ENCODE results near the gene ARMC8.

Gene ARMC8

DNA sequence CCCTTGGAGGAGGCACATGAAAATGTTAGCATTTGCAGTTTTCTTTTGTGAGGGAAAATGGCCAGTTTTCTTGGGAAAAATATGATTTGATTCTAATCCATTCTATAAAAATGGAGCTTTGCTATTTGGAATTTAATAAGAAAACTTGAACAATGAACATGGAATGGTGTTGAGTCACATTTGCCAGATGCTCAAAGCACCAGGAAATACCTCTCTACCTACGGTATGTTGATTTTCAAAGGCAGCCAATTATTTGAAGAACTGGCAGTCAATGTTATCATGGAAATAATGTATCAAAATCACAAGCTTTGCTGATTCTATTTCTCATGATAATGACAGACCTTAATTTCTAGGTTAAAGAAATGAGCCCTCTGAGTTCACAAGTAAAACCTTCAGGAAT, 127.7 kb downstream of the ARMC8 start:
- DNase-seq, result no peak

DNA sequence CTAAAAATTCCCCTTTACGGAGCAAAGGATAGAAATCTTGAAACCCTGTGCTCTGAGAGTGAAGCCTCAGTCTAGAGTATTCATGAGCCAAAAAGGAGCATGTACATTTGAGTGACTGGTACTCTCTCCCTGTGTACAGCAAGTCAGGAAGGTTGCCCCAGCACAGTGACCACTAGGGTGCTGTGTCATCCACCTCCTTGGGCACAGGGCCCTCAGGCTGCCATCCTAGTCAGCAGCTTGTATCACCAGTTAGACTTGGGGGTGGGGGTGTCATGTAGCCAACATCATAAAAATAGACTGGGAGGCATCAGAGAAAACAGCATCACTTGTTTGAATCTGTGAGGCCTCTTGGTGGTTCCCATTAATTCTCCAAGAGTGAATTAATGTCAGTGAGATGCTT, 130.6 kb downstream of the ARMC8 start:
- no peak for DNase-seq

DNA sequence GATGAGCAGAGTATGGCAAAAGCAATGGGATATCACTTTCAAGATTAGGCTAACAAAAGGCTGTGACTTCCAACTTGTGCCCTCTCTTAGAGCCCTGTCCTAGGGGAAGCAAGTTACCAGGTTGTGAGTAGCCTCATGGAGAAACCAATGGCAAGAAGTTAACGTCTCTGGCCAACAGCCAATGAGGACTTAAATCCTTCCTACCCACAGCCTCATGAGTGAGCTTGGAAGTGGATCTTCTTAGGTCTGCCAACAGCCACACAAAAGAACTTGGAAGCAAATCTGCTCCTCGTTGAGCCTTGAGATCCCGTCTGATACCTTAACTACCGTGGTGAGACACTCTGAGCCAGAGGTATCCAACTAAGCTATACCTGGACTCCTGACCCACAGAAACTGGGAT, 136.9 kb downstream of the ARMC8 start:
- no peak for DNase-seq

DNA sequence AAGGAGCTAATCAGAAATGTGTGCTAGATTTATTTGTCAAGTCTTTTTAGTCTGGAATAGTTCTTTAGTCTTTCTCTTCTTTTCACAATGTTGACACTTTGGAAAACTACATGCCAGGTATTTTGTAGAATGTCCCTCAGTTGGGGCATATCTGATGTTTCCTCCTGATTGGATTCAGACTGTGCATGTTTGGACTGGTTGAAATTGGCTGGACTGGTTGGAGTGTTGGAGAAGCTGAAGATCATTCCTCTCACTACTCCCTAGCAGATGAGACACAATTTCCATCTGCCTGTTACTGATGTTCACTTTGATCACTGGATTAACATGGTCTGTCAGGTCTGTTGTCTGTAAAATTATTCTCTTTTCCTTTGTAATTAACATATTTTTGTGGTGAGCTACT, 138.9 kb downstream of the ARMC8 start:
- no peak for DNase-seq

DNA sequence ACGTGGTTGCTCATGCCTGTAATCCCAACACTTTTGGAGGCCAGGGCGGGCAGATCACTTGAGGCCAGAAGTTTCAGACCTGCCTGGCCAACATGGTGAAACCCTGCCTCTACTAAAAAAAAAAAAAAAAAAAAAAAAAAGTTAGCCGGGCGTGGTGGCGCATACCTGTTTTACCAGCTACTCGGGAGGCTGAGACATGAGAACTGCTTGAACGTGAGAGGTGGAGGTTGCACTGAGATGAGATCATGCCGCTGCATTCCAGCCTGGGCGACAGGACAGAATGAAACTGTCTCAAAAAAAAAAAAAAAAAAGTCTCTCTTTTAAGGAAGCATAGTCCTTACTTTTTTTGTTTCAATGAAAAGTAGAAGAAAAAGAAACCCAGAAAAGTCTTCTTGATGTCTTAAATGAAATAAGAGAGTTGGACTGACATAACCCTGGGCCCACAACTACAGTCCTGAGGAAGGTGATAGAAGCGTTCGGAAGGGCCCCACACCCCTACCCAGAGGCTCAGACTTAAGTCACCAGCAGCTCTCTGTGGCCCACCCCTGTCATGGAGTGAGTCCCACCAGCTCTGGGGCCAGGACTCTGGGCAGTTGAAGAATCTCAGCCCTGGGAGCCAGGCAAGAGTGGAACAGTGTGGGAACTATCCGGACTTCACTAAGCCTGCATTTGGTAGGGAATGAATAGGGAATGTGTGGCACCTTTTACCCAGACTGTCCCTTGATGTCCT, 139.9 kb downstream of the ARMC8 start:
- no peak for DNase-seq

DNA sequence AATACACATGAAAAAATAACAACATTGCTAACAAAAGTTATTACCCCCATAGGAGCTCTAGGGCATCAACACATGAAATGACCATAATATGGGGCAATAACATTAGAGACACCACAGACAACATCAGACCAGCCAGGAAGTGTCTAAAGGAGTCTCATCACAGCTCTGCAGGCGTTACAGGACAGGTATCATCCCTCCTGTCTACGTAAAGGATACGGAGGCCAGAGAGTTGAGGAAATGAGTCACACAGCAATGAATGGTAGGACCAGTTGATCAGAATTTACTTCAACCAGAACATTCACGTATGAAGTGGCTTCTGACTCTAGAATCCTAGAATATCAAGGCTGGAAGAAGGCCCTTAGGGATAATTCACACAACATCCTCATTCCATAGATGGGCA, 140.7 kb downstream of the ARMC8 start:
- no peak for DNase-seq

DNA sequence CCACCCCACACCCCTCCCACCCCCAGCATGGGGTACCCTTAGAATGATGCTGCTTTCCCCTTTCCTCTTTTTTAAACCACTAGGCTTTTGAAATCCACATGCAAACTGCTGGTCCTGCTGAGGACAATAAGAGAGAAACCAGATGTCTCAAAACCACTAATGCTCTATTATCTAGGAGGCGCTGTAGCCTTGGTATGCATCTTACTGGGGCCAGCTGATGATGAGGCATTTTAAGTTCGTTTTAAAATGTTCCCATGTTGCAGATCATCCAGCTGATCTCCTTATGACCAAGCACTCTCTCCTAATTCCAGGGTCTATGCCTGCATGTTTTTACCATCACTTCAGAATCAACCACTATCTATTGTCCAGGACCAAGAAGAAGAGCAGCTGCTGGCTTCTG, 141.2 kb downstream of the ARMC8 start:
- DNase-seq, result no peak

DNA sequence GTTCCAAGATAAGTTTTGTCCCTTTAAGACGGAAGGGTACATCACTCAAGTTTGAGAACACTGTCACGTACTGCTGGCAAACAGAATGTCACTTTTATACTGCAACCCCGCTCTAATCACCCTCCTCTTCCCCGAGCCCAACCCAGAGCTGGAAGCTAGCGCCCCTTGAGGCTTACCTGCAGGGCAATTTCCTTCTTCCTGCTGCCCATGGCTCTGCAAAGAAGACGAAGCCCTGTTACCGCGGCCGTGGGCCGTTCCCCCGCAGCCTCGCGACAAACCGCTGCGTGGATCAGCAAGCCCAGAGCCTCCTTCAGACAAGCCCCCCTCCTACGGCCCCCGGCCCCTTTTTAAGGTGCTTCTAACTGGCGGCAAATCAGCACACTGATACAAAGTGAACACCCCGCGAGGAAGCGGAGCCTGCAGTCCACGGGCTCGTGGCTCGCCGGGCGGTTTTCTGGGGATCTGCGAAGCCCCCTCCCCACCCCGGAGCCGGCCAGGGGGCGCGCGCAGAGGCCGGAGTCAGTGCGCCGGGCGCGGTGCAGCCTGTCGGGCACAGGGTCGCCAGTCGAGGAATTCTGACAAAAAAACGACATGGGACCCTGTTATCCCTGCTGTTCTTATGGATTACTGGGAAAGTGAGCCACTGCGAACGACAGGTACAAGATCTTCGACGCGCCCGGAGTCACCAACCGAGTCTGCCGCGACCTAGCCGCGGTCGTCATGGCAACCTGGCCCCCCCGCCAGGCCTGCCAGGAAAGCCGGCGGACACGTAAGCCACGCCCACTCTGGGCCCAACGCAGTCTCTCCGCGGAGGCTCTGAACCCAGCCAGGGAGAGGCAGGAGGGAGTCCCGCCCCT, 142.3 kb downstream of the ARMC8 start, which contains the start of gene NME9:
NME9 (minus strand) TSS at position 725 of the 857 bp plus-strand sequence; CDS start at position 209, 516 bp downstream.
- peak; percentile 94 for DNase-seq

DNA sequence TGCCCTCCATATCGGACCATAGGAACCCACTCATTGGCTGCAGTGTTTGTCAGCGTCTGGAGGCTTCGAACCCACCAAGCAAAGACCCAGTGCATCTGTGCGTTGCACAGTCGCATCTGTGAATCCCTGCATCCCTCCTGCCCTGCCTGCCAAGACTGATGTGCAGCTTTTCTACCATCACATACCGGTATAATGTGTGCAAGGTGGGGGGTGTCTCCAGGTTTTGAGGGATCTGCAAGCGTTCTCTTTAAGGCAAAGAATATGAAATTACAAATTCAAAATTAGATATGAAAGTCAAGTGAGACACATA, 142.8 kb downstream of the ARMC8 start:
- DNase-seq, result no peak

DNA sequence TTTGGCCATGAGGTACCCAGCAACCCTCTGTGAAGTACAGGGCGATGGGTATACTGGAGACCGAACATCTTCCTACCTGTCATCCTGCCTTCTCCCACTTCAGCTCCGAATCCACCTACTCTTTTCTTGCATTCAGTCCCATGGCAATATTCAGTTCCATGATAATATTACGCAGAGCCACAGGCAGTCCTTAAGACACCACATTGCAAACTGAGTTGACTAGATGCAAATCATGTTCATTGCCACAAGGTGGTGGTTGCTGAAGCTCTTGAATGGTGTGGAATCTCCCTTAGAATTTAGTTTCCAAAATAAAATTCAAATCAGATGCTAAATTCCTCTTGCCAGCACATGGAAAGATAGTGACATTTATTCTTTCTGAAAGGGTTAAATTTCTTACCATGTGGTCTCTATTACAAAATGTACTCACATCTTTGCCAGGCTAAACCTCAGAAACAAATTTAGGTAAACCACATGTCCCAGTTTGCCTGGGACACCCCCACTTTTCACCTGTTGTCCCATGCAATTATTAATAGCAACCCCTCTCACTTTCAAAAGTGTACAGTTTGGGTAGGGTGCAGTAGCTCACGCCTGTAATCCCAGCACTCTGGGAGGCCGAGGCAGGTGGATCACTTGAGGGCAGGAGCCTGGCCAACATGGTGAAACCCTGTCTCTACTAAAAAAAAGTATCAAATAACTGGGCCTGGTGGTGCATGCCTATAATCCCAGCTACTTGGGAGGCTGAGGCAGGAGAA, 144.2 kb downstream of the ARMC8 start:
- DNase-seq, result no peak

DNA sequence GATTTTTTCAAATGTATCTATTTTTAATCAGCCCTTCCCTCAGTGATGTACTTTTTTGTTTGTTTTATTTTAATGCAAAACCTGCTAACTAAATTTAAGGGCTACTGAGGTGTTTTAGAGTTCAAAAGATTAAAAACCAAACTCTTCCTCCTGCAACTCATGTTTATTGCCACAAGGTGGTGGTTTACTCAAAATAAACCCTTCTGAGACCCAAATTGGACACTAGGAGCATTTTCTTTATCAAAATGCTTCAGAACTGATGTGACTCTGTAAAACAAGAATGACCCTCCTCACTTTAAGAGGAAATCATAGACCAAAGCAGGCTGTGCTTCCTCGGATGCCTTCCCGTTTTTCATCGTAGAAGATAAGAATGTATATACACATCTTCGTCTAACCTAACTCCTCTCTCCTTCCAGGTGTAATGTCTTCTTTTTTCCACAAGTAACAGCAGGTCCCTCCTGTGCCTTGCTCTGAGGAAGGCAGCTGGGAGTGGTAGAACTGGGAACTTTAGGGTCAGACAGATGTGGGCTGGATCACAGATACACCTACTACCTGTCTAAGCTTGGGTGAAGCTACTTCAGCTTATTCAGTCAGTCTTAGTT, 145.5 kb downstream of the ARMC8 start:
- no peak for DNase-seq

DNA sequence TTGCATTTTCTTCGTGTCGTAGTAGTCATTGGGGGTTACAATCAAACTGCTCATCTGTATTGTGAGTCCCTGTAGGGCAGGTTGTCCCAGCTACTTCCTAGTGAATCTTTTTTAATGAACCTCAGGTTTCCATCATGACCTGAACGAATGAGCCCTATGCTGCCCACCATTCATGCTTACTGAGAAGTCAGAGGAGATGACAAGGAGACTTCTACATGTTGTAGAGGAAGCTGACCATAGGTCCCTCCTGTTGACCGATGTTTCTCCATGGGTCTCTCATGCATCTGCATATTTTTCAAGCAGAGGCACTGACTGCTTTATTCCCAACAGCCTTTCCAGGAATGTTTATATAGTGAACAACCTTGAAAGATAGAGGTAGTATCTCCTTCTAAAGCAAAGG, 147.5 kb downstream of the ARMC8 start:
- DNase-seq, result no peak

DNA sequence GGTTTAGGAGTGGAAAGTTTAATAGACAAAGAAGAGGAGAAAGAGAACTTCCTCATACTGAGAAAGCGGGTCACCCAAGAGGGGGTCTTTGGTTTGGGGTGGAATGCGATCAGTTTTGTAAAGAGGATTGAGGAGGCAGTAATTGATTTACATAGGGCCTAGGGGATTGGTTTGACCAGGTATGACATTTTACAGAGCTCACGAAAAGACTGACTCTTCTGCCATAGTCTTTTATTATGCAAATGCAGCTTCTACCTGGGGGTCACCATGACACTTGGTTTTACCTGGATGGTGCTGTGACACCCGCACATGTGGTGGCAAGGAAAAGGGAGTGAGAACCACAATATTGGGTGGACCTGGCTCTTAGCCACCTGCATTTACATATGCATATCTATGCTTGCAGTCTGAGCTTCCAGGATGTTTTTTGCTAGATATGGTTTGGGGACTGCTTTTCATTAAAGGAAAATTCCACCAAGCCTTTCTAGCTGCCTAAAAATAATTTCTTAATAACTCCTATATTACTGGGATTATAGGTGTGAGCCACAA, 149.4 kb downstream of the ARMC8 start:
- DNase-seq, result no peak

DNA sequence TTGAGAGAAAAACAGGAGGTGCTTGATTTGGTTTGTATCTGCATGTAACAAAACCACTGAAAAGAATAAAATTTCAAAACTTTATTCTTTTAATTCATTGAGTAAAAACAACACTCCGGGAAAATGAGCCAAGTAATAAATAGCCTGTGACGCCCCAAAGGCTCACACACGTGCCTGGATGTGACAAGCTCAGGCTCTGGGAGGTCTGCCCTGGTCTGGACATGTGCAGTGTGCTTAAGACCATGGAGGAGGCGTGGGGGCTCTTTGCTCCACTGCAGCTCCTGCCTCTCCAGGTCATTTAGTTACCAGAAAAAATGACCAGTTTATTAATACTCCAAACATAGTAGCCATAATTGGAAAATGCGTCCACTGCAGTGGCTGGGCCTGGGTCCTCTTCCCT, 151.1 kb downstream of the ARMC8 start:
- no peak for DNase-seq

DNA sequence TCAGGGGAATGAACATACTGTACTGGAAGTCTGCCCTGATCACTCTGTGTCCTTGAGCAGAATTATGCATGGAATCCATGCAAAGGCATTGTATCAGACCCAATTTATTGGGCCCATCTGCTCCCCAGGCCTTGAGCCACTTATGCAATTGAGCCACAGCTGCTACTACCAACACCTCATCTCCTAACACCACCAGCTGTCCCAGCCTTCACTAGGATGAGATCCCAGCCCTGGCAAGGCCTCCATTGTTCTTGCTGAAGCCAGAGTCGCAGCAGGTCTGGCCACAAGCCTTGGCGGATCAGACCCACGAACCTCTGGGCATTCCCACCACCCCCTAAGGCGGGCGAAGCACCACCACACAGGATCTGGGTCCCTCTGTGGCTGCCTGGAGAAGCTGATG, 151.7 kb downstream of the ARMC8 start:
- DNase-seq, result no peak

DNA sequence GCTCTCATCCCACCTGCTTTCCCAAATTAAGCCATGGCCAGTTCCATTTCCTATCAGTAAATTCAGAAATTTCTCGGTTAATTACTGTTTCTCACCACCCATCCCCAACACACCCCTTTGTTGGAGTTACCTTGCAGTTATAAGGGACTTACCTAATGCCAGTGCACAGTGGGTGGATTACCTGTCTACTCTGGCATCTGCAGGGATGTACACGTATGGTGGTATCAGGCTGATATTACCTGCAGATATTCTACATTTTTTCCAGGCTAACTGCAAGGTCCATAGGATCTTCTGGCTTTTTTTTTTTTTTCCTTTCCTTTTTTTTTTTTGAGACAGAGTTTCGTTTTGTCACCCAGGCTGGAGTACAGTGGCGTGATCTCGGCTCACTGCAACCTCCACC, 153.4 kb downstream of the ARMC8 start:
- DNase-seq, result no peak

DNA sequence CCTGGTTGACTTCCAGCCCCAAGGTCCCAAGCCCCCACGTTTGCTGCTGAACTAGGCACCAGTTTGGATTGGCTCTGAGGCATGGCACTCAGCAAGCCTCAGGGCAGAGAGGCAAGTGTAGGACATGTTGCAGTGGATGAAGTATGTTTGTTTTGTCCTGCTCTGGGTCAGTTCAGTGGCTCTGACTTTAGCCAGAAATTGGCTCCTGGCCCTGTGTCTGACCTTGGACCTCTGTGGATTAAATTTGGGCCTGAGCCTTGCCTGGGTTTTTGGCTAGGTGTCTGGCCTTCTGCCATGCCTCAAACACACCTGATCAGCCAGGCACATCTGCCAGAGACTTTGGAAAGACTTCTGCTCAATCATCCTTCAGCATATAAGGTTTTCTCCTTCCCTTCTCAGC, 157.7 kb downstream of the ARMC8 start:
- no peak for DNase-seq

All from activated CD8-positive, alpha-beta memory T cell treated with anti-CD3 and anti-CD28 coated beads, Interleukin-2, amount 50 U/mL, for 4 hours (primary cell).